GM12892 (cell line): ENCODE data around the gene SLC12A4.

Source experiments
- POLR2A ChIP-seq: IDR thresholded peaks from 2 replicates; pipeline ENCODE4 v1.6.1; 2011; ENCODE audit warnings: low read depth, low read length, control low read depth
- POLR2AphosphoS5 ChIP-seq: IDR thresholded peaks from 2 replicates; pipeline ENCODE4 v1.6.1; 2011; ENCODE audit warnings: low read depth, low read length, control low read depth
- TAF1 ChIP-seq: IDR thresholded peaks from 2 replicates; pipeline ENCODE4 v1.6.1; 2011; ENCODE audit warnings: low read depth, mild to moderate bottlenecking, control low read depth, low read length, borderline replicate concordance

DNA sequence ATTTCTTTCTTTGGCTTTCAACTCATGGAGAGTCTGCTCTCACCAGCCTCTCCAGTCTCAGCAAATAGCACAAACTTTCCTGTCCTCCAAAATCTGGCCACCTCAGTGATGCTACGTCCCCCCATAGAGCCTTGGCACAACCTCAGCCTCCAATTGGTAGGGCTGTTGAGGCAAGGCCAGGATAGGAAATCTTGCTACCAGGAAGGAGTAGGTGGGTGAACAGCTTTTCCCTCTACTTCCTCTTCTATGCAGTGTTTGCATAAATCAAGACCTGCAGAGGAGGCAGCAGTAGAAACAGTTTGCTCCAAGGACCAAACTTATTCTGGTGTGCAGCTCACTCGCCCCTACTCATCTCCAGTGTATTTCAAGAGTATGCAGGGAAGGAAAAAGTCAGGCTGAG lies 31.5 kb upstream of the SLC12A4 start:
- no peak for TF ChIP-seq POLR2AphosphoS5
- no peak for TF ChIP-seq POLR2A
- no peak for TF ChIP-seq TAF1
